GM19239 (cell line): ENCODE measurements around the gene GRID1.

ENCODE experiments used
- DNase-seq: peaks from one replicate; pipeline ENCODE4 v3.0.0; 2011; ENCODE audit warnings: low spot score; ENCODE audit not compliant: insufficient read length
- FAIRE-seq: peaks from 2 replicates; lab custom pipeline; 2011; peaks lifted over from hg19 to GRCh38; lab: Jason Lieb, UNC

GRID1 gene

GRCh38 chr10:86283466-86284287 lies 82.9 kb downstream of the GRID1 start:
- DNase-seq (no peak), FAIRE-seq (no peak)

- DNase-seq (no peak), FAIRE-seq (no peak)
These were observed 83.7 kb downstream of the GRID1 start for GRCh38 chr10:86282664-86283465.

GRCh38 chr10:86281396-86281795 lies 85.2 kb downstream of the GRID1 start:
- DNase-seq = no peak
- FAIRE-seq = no peak

- FAIRE-seq (no peak), DNase-seq (no peak)
These were observed 97.3 kb downstream of the GRID1 start for GRCh38 chr10:86269332-86269731.

GRCh38 chr10:86267286-86268195 lies 99.1 kb downstream of the GRID1 start:
- DNase-seq (no peak), FAIRE-seq (no peak)

- FAIRE-seq (no peak), DNase-seq (no peak)
These were observed 100.0 kb downstream of the GRID1 start for GRCh38 chr10:86266446-86267242.

GRCh38 chr10:86265895-86266259 lies 100.7 kb downstream of the GRID1 start:
- no peak for DNase-seq
- FAIRE-seq = no peak

GRCh38 chr10:86265236-86265894 lies 101.2 kb downstream of the GRID1 start:
- DNase-seq = no peak
- no peak for FAIRE-seq

GRCh38 chr10:86264481-86265231 lies 101.9 kb downstream of the GRID1 start:
- FAIRE-seq (no peak), DNase-seq (no peak)

GRCh38 chr10:86263907-86264306 lies 102.7 kb downstream of the GRID1 start:
- no peak for FAIRE-seq
- no peak for DNase-seq

- FAIRE-seq = no peak
These were observed 103.4 kb downstream of the GRID1 start for GRCh38 chr10:86263209-86263608.

GRCh38 chr10:86262688-86263181 lies 103.9 kb downstream of the GRID1 start:
- FAIRE-seq (no peak), DNase-seq (no peak)

More at GRCh38 chr10:86263209-86263608, 103.4 kb downstream of the GRID1 start:
- no peak for DNase-seq

GRCh38 chr10:86261941-86262687 lies 104.5 kb downstream of the GRID1 start:
- FAIRE-seq (no peak), DNase-seq (no peak)

- DNase-seq = no peak
- no peak for FAIRE-seq
These were observed 105.1 kb downstream of the GRID1 start for GRCh38 chr10:86261470-86261869.

GRCh38 chr10:86260564-86260963 lies 106.0 kb downstream of the GRID1 start:
- FAIRE-seq = no peak
- no peak for DNase-seq

- no peak for FAIRE-seq
- DNase-seq = no peak
These were observed 106.6 kb downstream of the GRID1 start for GRCh38 chr10:86259901-86260562.

- FAIRE-seq = no peak
- no peak for DNase-seq
These were observed 107.7 kb downstream of the GRID1 start for GRCh38 chr10:86258941-86259340.
